ENCODE measurements around the gene ICAM2. TPM values are rescaled to one million over a fixed set of nuclear protein-coding genes. Genes with fewer than 3 reads are reported as not detected.

The ICAM2 gene
- total and polyA plus RNA-seq, 4 donors: 10.1 to 37.0 (median 18.3) TPM

GRCh38 chr17:64051153-64051552, 30.7 kb upstream of the ICAM2 start:
- Histone ChIP-seq H3K4me1 (ENCODE audit: control insufficient read depth, insufficient read depth, low read length) (no peaks in the 10 kb centered on the region), H3K4me3 (ENCODE audit: low read depth, low read length) (no peak overlapping the region), H3K36me3 (ENCODE audit: control insufficient read depth, insufficient read depth, low read length) (peaks cover 65% of the 10 kb centered on the region), H3K9me3 (ENCODE audit: control insufficient read depth, insufficient read depth, low read length) (no peaks in the 10 kb centered on the region), H3K27me3 (ENCODE audit: control insufficient read depth, insufficient read depth, low read length) (no peaks in the 10 kb centered on the region), H3K27ac (ENCODE audit: low read depth, low read length) (no peak overlapping the region)
- DNase-seq (ENCODE audit: low read depth in 4 of 6, low spot score in 6 of 6): no peak
- no CpG with 5 or more reads among the region's 1 CpG for WGBS (ENCODE audit: insufficient coverage)

GRCh38 chr17:64048805-64049204, 28.4 kb upstream of the ICAM2 start:
- Histone ChIP-seq H3K9me3 (ENCODE audit: control insufficient read depth, insufficient read depth, low read length) (no peaks in the 10 kb centered on the region), H3K4me3 (ENCODE audit: low read depth, low read length) (no peak overlapping the region), H3K36me3 (ENCODE audit: control insufficient read depth, insufficient read depth, low read length) (peaks cover 65% of the 10 kb centered on the region), H3K4me1 (ENCODE audit: control insufficient read depth, insufficient read depth, low read length) (no peaks in the 10 kb centered on the region), H3K27ac (ENCODE audit: low read depth, low read length) (no peak overlapping the region), H3K27me3 (ENCODE audit: control insufficient read depth, insufficient read depth, low read length) (no peaks in the 10 kb centered on the region)
- 96% methylated on average over 9 of the region's 9 CpGs for WGBS (ENCODE audit: insufficient coverage)
- no peak for DNase-seq (ENCODE audit: low read depth in 4 of 6, low spot score in 6 of 6)

- Histone ChIP-seq H3K4me3 (ENCODE audit: low read depth, low read length) (no peak overlapping the region), H3K4me1 (ENCODE audit: control insufficient read depth, insufficient read depth, low read length) (peaks cover under 1% of the 10 kb centered on the region), H3K36me3 (ENCODE audit: control insufficient read depth, insufficient read depth, low read length) (peaks cover 59% of the 10 kb centered on the region), H3K27ac (ENCODE audit: low read depth, low read length) (no peak overlapping the region), H3K9me3 (ENCODE audit: control insufficient read depth, insufficient read depth, low read length) (no peaks in the 10 kb centered on the region), H3K27me3 (ENCODE audit: control insufficient read depth, insufficient read depth, low read length) (no peaks in the 10 kb centered on the region)
- WGBS (ENCODE audit: insufficient coverage): 88% methylated on average over 12 of the region's 13 CpGs
- no peak for DNase-seq (ENCODE audit: low read depth in 4 of 6, low spot score in 6 of 6)
These were observed 24.7 kb upstream of the ICAM2 start for GRCh38 chr17:64045176-64045575.

- DNase-seq (ENCODE audit: low read depth in 4 of 6, low spot score in 6 of 6): no peak
- Histone ChIP-seq H3K27me3 (ENCODE audit: control insufficient read depth, insufficient read depth, low read length) (no peaks in the 10 kb centered on the region), H3K9me3 (ENCODE audit: control insufficient read depth, insufficient read depth, low read length) (no peaks in the 10 kb centered on the region), H3K27ac (ENCODE audit: low read depth, low read length) (no peak overlapping the region), H3K36me3 (ENCODE audit: control insufficient read depth, insufficient read depth, low read length) (peaks cover 46% of the 10 kb centered on the region), H3K4me1 (ENCODE audit: control insufficient read depth, insufficient read depth, low read length) (peaks cover 3% of the 10 kb centered on the region), H3K4me3 (ENCODE audit: low read depth, low read length) (no peak overlapping the region)
- 96% methylated on average over 12 of the region's 12 CpGs for WGBS (ENCODE audit: insufficient coverage)
These were observed 22.5 kb upstream of the ICAM2 start for GRCh38 chr17:64042700-64043485.

- WGBS (ENCODE audit: insufficient coverage): 69% methylated on average over 9 of the region's 11 CpGs
- Histone ChIP-seq H3K4me1 (ENCODE audit: control insufficient read depth, insufficient read depth, low read length) (peaks cover 3% of the 10 kb centered on the region), H3K27ac (ENCODE audit: low read depth, low read length) (no peak overlapping the region), H3K4me3 (ENCODE audit: low read depth, low read length) (no peak overlapping the region), H3K9me3 (ENCODE audit: control insufficient read depth, insufficient read depth, low read length) (no peaks in the 10 kb centered on the region), H3K36me3 (ENCODE audit: control insufficient read depth, insufficient read depth, low read length) (peaks cover 43% of the 10 kb centered on the region), H3K27me3 (ENCODE audit: control insufficient read depth, insufficient read depth, low read length) (no peaks in the 10 kb centered on the region)
- DNase-seq (ENCODE audit: low read depth in 4 of 6, low spot score in 6 of 6): no peak
These were observed 21.5 kb upstream of the ICAM2 start for GRCh38 chr17:64041912-64042311.

- no peak for DNase-seq (ENCODE audit: low read depth in 4 of 6, low spot score in 6 of 6)
- H3K27ac ChIP-seq (ENCODE audit: low read depth, low read length): no peak overlapping the region
- H3K4me1 ChIP-seq (ENCODE audit: control insufficient read depth, insufficient read depth, low read length): peaks cover 3% of the 10 kb centered on the region
- 57% methylated on average over 4 of the region's 6 CpGs for WGBS (ENCODE audit: insufficient coverage)
- peaks cover 28% of the 10 kb centered on the region for H3K36me3 ChIP-seq (ENCODE audit: control insufficient read depth, insufficient read depth, low read length)
- H3K27me3 ChIP-seq (ENCODE audit: control insufficient read depth, insufficient read depth, low read length): no peaks in the 10 kb centered on the region
- H3K9me3 ChIP-seq (ENCODE audit: control insufficient read depth, insufficient read depth, low read length): no peaks in the 10 kb centered on the region
- H3K4me3 ChIP-seq (ENCODE audit: low read depth, low read length): no peak overlapping the region
These were observed 19.8 kb upstream of the ICAM2 start for GRCh38 chr17:64040206-64040605.

GRCh38 chr17:64039106-64039400, 18.6 kb upstream of the ICAM2 start:
- H3K36me3 ChIP-seq (ENCODE audit: control insufficient read depth, insufficient read depth, low read length): peaks cover 17% of the 10 kb centered on the region
- H3K4me3 ChIP-seq (ENCODE audit: low read depth, low read length): no peak overlapping the region
- H3K27ac ChIP-seq (ENCODE audit: low read depth, low read length): no peak overlapping the region
- H3K27me3 ChIP-seq (ENCODE audit: control insufficient read depth, insufficient read depth, low read length): no peaks in the 10 kb centered on the region
- H3K9me3 ChIP-seq (ENCODE audit: control insufficient read depth, insufficient read depth, low read length): no peaks in the 10 kb centered on the region
- DNase-seq (ENCODE audit: low read depth in 4 of 6, low spot score in 6 of 6): no peak
- WGBS (ENCODE audit: insufficient coverage): no CpG with 5 or more reads among the region's 3 CpGs
- H3K4me1 ChIP-seq (ENCODE audit: control insufficient read depth, insufficient read depth, low read length): peaks cover 3% of the 10 kb centered on the region

GRCh38 chr17:64038331-64039105, 18.1 kb upstream of the ICAM2 start:
- Histone ChIP-seq H3K4me1 (ENCODE audit: control insufficient read depth, insufficient read depth, low read length) (peaks cover 3% of the 10 kb centered on the region), H3K9me3 (ENCODE audit: control insufficient read depth, insufficient read depth, low read length) (no peaks in the 10 kb centered on the region), H3K4me3 (ENCODE audit: low read depth, low read length) (no peak overlapping the region), H3K27ac (ENCODE audit: low read depth, low read length) (no peak overlapping the region), H3K36me3 (ENCODE audit: control insufficient read depth, insufficient read depth, low read length) (peaks cover 12% of the 10 kb centered on the region), H3K27me3 (ENCODE audit: control insufficient read depth, insufficient read depth, low read length) (no peaks in the 10 kb centered on the region)
- DNase-seq (ENCODE audit: low read depth in 4 of 6, low spot score in 6 of 6): no peak
- WGBS (ENCODE audit: insufficient coverage): 87% methylated on average over 11 of the region's 16 CpGs

GRCh38 chr17:64037802-64038201, 17.4 kb upstream of the ICAM2 start:
- DNase-seq (ENCODE audit: low read depth in 4 of 6, low spot score in 6 of 6): no peak
- Histone ChIP-seq H3K27me3 (ENCODE audit: control insufficient read depth, insufficient read depth, low read length) (no peaks in the 10 kb centered on the region), H3K36me3 (ENCODE audit: control insufficient read depth, insufficient read depth, low read length) (peaks cover 5% of the 10 kb centered on the region), H3K27ac (ENCODE audit: low read depth, low read length) (no peak overlapping the region), H3K4me3 (ENCODE audit: low read depth, low read length) (no peak overlapping the region), H3K9me3 (ENCODE audit: control insufficient read depth, insufficient read depth, low read length) (no peaks in the 10 kb centered on the region), H3K4me1 (ENCODE audit: control insufficient read depth, insufficient read depth, low read length) (peaks cover 3% of the 10 kb centered on the region)
- WGBS (ENCODE audit: insufficient coverage): 93% methylated on average over 5 of the region's 5 CpGs

GRCh38 chr17:64037180-64037579, 16.7 kb upstream of the ICAM2 start:
- DNase-seq (ENCODE audit: low read depth in 4 of 6, low spot score in 6 of 6): no peak
- Histone ChIP-seq H3K4me3 (ENCODE audit: low read depth, low read length) (no peak overlapping the region), H3K9me3 (ENCODE audit: control insufficient read depth, insufficient read depth, low read length) (no peaks in the 10 kb centered on the region), H3K27ac (ENCODE audit: low read depth, low read length) (no peak overlapping the region), H3K36me3 (ENCODE audit: control insufficient read depth, insufficient read depth, low read length) (peaks cover 4% of the 10 kb centered on the region), H3K27me3 (ENCODE audit: control insufficient read depth, insufficient read depth, low read length) (no peaks in the 10 kb centered on the region), H3K4me1 (ENCODE audit: control insufficient read depth, insufficient read depth, low read length) (peaks cover 3% of the 10 kb centered on the region)
- 91% methylated on average over 6 of the region's 6 CpGs for WGBS (ENCODE audit: insufficient coverage)

Data from spinal cord (tissue), 10 donors.